NCI-H2171 treated with DMSO at 0.1 percent for 48 hours (cell line): Measurements from ENCODE around the gene SKIC2.
"Not testable (repeated sequence)": the region's sequence is repeated elsewhere in the genome, so short reads cannot be mapped to it uniquely, and the experiment has no call there.

Source experiments
- DNase-seq: peaks from one replicate; lab custom pipeline; 2025; lab: John Stamatoyannopoulos, UW

Gene SKIC2

DNA sequence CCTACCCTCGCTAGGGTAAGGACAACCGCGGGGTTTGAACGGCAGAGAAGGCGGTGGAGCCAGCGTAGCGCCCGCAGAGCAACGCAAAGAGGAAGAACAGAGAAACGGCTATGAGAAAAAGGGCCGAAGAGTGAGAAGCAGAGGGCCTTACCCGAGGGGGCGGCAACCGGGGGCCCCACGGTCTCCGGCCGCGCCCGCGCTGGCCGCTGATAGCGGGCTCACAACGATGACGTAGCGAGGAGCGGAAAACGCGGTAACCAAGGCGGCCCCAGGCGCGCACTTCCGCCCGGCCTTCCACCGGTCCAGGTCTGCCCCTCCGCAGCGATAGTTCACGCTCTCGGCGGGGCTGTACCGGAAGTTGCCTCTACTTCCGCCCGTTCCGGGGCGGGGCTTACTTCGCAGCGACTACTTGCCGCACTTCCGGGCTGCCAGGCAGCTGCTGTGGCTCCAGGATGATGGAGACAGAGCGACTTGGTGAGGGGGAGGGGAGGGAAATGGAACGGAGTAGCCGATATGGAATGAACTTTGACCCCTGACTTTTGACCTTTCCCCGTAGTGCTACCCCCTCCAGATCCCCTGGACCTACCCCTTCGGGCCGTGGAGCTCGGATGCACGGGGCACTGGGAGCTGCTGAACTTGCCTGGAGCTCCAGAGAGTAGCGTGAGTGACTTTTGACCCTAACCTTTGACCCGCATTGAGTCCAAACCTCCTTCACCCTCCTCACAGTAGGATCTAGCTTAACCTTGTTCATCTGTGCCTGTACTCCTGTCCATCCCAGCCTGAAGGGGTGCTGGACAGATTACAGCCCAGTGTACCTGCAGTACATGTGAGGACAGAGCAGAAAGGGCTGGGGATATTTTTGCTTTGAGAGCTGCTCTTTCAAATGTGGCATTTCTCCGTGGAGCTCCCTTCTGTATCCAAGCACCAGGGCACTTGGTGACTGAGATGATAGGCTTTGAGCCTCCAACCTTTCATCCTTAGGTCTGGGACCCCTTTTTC is at the start of gene SKIC2, which contains the start of gene NELFE:
Gene SKIC2, plus strand, starts transcription at position 435 of the 999 bp plus-strand sequence. Its CDS starts 18 bp downstream, at position 453.
Gene NELFE, minus strand, starts transcription at position 231 of the 999 bp plus-strand sequence. CDS start 525 bp downstream, outside the sequence.
- peak; percentile 99 for DNase-seq

DNA sequence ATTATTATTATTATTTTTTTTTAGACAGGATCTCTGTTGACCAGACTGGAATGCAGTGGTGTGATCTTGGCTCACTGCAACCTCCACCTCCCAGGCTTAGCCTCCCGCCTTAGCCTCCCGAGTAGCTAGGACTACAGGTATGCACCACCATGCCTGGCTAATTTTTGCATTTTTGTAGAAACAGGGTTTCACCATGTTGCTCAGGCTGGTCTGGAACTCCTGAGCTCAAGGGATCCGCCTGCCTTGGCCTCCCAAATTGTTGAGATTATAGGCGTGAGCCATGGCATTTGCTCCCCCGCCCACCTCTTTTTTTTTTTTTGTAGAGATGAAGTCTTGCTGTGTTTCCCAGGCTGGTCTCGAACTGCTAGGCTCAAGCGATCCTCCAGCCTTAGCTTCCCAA is 49.7 kb upstream of the SKIC2 start:
- DNase-seq, result not testable (repeated sequence)

DNA sequence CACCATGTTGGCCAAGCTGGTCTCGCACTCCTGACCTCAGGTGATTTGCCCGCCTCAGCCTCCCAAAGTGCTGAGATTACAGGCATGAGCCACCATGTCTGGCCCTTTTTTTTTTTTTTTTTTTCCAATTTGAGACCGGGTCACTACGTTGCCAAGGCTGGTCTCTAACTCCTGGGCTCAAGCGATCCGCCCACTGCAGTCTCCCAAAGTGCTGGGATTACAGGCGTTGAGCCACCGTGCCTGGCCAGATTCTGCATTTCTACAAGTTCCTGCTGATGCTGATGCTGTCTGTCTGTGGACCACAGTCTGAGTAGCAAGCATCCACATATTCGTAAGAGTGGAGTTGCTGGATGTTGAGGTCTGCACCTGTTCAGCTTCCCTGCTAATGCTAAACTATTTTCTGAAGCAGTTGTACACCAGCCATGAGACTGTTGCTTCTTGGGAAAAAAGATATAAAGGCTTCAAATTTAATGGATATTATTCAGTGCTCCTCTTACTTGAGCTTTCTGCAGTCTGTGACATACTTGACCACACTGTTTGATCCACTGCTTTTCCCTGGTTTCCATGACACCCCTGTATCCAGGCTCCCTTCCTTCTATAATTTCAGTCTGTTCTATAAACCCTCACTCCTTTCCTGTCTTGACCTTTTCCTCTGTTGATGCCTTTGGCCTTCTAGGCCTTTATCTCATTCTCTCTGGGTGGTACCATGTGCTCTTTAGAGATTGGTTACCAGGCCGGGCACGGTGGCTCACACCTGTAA is 47.0 kb upstream of the SKIC2 start:
- no peak for DNase-seq

DNA sequence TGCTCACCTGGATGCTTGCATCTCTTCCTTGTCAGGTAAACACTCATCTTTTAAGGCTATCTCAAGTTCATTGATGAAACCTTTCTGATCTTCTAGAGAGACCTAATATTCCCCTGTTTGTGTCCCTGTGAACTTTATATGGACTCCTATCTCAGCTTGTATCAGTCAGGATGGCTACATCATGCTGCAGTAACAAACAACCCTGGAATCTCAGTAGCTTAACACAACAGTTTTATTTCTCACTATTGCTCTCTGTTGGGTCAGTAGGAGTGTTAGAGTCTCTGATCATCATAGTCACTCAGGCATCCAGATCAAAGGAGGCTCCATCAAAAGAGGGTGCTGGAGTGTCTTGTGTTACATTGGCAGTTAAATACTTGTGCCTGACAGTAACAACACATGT is 43.6 kb upstream of the SKIC2 start:
- DNase-seq, result no peak

DNA sequence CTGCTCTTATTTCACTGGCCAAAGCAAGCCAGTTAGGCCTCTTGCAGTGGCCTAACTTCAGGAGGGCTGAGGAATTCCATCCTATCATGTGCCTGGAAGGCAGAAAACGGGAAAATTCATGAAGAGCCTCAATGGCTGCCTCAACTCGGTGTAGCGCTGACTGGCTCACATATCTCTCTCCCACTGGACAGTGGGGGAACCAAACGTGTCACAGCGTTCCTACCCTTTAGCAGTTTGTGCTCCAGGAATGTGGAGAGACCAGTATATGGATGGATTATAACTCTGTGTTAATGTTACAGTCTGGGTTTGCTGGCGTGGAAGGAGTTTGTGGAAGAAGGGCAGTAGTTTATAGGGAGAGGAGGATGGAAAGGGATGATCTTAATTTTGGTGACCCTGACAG is 43.2 kb upstream of the SKIC2 start:
- no peak for DNase-seq

DNA sequence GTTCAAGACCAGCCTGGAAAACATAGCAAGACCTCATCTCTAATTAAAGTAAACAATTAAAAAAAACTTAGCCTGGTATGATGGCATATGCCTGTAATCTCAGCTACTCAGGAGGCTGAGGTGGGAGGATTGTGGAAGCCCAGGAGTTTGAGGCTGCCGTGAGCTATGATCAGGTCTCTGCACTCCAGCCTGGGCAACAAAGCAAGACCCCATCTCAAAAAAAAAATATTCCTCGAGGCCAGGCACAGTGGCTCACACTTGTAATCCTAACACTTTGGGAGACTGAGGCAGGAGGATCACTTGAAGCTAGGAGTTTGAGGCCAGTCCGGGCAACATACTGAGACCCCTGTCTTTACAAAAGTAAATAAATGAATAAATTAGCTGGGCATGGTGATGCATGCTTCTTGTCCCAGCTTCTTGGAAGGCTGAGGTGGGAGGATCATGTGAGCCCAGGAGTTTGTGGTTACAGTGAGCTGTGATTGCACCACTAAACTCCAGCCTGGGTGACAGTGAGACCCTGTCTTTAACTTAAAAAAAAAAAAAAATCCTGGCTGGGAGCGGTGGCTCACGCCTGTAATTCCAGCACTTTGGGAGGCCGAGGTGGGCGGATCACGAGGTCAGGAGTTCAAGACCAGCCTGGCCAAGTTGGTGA is 40.8 kb upstream of the SKIC2 start:
- no peak for DNase-seq

DNA sequence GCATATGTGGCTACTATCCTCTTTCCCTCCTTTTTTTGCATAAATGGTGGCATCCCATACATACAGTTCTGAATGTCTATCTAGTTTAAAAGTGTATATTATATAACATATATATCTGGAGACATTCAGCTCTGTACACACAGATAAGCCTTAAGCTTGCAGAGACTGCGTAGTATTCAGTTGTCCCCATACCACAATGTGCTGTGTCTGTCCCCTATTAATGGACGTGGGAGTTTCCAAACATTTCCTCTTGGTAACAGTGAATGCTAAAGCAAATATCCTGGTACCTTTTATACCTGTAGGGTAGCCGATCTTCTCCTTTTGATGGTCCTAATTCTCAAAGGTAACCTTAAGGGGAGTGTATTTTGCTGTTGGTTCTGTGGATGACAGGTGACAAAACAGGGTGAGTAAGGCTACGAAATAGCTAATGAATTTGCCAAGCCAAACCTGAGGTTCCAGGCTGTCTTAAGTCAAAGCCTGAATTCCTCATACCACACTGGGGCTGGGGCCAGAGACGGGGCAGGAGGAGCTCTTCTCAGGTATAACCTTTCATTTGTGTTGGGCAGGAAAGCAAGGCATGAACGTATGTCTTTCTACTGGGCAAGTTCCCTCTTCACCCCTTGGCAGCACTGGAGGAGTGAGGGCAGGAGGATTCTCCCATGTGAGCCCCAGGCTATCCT is 39.2 kb upstream of the SKIC2 start:
- no peak for DNase-seq

DNA sequence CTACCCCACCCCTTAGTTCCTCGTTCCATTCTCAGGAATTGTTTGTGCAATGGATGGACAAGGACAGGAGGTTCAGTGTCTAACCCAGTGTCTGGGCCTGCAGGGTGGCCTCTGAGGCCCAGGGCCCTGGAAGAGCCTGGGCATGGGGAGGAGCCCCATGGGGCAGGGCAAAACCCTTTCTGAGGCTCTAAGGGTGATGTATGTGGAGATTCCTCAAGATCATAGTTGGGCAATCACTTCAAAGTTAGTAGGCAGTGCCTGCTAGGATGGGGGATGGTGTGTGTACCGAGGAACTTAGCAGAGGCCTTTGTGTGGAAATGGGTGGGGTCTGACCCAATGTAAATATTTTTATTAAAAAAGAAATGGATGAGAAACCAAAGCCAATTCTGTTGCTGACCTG is 38.2 kb upstream of the SKIC2 start:
- DNase-seq, result no peak

DNA sequence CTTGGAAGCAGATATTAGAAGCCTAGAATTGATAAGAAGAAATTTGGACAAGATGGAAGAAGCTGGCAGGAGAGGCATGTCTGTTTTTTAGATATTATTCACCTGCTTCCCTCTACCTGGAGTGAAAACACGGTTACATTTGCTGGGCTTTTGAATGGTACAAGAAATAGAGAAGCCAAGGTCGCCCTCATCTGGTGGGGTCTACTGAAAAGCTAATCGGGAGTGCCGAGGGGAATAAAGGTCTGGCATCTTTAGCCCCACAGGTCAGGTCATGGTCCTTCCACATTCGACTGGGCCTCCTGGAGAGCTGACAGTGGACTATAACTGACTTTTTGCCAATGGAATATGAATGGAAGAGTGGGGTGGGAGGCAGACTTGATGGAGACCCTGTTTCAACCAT is 36.0 kb upstream of the SKIC2 start:
- peak; percentile 30 for DNase-seq

DNA sequence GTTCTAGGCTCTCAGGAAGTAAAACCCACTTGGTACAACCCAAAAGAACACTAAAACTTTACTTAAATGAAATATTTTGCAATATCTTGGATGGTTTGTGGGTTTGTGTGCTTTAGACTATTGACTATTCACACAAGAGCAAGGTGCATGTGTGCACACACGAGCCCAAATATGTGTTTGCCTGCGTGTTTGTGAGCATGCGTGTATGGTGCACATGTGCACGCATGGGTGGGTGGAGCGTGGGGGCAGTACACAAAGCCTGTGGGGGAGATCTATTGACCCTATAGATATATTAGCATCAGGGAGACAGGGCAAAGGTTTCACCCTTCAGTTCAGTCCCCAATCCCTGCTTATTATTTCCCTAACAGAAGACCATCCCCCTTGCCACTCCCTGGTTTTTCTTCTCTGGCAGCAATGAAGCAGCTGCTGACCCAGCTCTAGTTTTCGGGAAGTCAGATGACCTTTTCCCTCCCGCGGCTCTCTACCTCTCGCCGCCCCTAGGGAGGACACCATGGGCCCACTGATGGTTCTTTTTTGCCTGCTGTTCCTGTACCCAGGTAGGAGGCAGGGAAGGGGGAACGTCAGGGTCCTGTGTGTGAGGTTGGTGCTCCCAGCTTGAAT is 31.6 kb upstream of the SKIC2 start, which contains the start of gene C2:
Gene C2, plus strand, starts transcription at position 476 of the 621 bp plus-strand sequence. Its CDS starts 36 bp downstream, at position 512.
- no peak for DNase-seq

DNA sequence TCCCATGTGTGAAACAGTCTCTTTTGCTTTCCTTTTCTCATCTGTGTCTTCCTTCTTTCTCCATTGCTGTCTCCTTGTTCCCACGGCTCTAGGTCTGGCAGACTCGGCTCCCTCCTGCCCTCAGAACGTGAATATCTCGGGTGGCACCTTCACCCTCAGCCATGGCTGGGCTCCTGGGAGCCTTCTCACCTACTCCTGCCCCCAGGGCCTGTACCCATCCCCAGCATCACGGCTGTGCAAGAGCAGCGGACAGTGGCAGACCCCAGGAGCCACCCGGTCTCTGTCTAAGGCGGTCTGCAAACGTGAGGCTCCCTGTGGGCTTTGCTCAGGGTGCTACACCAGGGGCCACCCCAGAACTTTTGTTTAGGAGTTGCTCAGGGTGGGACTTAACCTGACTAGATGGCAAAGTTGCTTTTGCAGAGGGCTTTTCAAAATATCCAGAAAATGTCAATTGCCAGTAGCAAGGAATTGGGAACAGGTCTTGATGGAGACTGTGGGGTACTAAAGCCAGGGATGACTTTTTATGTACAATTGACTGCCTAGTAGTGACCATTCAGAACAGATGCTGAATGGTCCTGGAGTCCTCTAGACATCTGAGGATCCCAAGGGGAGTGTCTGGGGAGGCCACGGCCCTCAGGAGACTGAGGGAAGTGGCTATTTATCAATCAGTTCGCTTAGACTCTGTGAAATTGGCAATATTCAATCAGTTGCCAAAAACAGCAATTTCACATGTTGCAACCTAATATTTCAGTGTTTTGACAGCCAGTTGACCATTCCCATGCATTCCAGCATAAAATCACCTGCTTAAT is 30.9 kb upstream of the SKIC2 start:
- no peak for DNase-seq

DNA sequence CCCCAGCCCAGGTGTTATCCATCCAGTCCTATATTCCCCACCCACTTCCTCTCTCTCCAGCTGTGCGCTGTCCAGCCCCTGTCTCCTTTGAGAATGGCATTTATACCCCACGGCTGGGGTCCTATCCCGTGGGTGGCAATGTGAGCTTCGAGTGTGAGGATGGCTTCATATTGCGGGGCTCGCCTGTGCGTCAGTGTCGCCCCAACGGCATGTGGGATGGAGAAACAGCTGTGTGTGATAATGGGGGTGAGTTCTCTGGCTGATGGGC is 30.4 kb upstream of the SKIC2 start:
- no peak for DNase-seq

DNA sequence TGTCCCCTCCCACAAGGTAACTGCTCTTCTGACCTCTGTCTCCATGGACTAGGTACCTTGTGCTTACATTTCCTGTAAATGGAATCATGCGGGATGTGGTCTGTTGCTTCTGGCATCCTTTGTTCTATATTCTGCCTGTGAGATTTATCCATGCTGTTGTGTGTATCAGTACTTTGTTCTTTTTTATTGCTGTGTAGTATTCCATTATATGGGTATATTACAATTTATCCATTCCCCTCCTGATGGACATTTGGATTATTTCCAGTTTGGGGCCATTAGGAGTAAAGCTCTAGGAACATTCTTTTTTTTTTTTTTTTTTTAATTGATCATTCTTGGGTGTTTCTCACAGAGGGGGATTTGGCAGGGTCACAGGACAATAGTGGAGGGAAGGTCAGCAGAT is 28.0 kb upstream of the SKIC2 start:
- no peak for DNase-seq

DNA sequence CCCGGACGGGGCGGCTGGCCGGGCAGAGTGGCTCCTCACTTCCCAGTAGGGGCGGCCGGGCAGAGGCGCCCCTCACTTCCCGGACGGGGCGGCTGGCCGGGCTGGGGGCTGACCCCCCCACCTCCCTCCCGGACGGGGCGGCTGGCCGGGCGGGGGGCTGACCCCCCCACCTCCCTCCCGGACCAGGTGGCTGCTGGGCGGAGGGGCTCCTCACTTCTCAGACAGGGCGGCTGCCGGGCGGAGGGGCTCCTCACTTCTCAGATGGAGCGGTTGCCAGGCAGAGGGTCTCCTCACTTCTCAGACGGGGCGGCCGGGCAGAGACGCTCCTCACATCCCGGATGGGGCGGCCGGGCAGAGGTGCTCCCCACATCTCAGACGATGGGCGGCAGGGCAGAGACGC is 26.8 kb upstream of the SKIC2 start:
- not testable (repeated sequence) for DNase-seq

DNA sequence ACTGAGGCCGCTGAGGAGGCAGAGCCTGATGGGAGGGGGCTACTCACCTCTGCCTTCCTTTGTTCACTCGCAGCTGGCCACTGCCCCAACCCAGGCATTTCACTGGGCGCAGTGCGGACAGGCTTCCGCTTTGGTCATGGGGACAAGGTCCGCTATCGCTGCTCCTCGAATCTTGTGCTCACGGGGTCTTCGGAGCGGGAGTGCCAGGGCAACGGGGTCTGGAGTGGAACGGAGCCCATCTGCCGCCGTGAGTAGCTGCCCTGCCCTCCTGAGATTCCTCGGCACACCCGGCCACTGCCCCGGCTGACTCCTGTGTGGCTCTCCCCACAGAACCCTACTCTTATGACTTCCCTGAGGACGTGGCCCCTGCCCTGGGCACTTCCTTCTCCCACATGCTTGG is 25.4 kb upstream of the SKIC2 start:
- no peak for DNase-seq

DNA sequence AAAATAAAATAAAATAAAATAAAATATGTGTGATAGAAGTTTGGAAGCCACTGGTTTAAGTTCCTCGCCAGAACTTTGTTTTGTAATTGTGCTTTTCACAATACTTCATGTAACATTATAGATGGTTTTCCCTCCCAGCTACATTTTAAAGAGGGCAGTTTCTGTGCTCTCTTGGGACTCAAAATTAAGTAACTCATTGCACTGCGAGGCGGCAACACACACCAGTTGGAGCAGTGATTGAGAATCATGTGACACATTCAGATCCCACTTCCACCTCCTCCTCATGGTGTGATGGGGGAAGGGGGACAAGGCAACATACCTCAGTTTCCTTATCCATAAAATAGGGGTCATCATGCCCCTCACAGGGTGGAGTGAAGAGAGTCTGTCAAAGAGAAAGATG is 24.0 kb upstream of the SKIC2 start:
- no peak for DNase-seq

DNA sequence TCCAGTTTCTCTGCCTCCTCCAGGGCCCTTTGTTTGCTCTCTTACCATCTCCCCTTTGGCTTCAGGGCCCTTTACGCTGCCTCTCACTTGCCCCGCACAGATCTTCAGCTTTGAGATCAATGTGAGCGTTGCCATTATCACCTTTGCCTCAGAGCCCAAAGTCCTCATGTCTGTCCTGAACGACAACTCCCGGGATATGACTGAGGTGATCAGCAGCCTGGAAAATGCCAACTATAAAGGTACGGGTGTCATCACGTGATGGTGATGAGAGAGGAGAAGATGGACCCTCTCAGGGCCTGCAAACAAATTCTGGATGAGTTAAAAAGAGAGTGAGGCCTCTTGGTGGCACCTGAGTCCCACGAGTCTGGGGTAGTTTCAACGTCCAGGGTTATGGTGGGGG is 23.2 kb upstream of the SKIC2 start:
- no peak for DNase-seq

DNA sequence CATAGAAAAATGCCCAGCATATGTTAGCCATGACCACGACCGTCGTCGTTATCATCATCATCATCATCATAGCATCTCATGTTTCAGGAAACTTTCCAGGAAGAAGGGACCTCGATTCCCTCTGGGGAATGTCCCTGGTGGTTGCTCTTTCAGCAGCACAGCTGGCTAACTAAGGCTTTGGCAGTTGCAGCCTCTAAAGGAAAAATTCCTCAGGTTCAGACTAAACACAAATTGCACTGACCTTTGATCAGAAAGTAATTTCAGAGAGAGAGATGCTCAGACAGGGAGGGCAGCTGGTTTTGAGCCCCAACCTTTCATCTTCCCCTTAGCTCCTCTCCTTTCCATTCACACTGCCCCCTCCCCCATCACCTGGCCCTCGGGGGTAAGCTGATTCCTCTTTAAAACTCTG is 18.7 kb upstream of the SKIC2 start:
- peak; percentile 38 for DNase-seq

DNA sequence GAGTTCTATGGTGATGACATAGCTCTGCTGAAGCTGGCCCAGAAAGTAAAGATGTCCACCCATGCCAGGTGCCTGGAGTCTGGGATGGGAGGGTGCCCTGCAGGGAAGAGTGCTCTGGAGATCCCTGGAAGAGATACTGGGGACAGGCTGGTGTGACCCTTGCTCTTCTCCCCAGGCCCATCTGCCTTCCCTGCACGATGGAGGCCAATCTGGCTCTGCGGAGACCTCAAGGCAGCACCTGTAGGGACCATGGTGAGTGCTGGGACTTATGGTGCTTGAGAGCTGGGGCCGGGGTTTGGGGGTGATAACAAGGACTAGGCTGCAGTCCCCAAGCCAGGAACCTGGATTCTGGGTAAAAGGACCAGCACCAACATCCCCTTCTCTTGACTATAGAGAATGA is 15.2 kb upstream of the SKIC2 start:
- DNase-seq, result no peak

DNA sequence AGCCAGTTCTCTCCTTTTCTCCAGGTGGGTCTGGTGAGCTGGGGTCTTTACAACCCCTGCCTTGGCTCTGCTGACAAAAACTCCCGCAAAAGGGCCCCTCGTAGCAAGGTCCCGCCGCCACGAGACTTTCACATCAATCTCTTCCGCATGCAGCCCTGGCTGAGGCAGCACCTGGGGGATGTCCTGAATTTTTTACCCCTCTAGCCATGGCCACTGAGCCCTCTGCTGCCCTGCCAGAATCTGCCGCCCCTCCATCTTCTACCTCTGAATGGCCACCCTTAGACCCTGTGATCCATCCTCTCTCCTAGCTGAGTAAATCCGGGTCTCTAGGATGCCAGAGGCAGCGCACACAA is 13.8 kb upstream of the SKIC2 start:
- no peak for DNase-seq
